ENCODE measurements around the gene KMT2C. TPM values are rescaled to one million over a fixed set of nuclear protein-coding genes. Genes with fewer than 3 reads are reported as not detected.
A peak's percentile ranks its signal among the peaks of the same experiment; 100 is the strongest.
"Not testable (repeated sequence)": the region's sequence is repeated elsewhere in the genome, so short reads cannot be mapped to it uniquely, and the experiment has no call there.

Gene KMT2C
- total RNA-seq, 2 donors from 2014 or later: 78.8 to 88.9 TPM

- intact Hi-C loops (cut with DNase I): no loop called here
- DNase-seq (ENCODE audit: low spot score): no peak
These were observed 7.8 kb upstream of the KMT2C start for GRCh38 chr7:152443586-152443985.

- DNase-seq (ENCODE audit: low spot score): no peak
- intact Hi-C loops (cut with DNase I): no loop called here
These were observed 6.6 kb upstream of the KMT2C start for GRCh38 chr7:152442330-152442835.

DNA sequence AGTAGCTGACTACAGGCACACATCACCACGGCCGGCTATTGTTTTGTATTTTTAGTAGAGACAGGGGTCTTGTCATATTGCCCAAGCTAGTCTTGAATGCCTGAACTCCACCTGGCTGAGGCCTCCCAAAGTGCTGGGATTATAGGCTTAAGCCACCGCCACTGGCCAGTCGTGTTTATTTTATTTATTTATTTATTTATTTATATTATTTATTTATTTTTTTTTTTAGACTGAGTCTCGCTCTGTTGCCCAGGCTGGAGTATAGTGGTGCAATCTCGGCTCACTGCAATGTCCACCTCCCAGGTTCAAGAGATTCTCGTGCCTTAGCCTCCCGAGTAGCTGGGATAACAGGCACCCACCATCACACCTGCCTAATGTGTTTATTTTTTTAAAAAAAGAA, 6.0 kb upstream of the KMT2C start:
- intact Hi-C loops (cut with DNase I); DNase-seq (ENCODE audit: low spot score): not testable (repeated sequence)

DNA sequence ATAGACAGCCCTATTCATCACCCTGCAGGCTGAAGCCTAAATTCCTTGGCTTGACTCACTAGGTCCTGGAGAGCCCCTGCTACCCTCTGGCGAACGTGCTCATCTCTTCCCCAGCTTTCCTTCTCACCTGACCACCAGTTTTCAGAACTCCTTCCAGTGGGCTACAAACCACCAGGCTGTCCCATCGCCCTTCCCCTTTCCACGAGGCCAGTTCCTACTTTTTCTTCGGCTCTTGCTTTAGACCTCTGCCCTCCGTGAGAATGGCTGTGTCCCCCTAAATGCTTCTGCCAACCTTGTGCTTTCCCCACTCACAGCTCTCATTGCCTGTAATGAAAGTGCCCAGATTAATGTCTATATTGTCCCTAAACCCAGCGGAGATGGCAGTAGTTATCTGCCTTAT, 5.4 kb upstream of the KMT2C start:
- intact Hi-C loops (cut with DNase I); DNase-seq (ENCODE audit: low spot score): not testable (repeated sequence)

GRCh38 chr7:152438017-152438416, 2.2 kb upstream of the KMT2C start:
- intact Hi-C loops (cut with DNase I): not testable (repeated sequence)

GRCh38 chr7:152436931-152437575, 1.2 kb upstream of the KMT2C start:
- intact Hi-C loops (cut with DNase I); DNase-seq (ENCODE audit: low spot score): not testable (repeated sequence)

More at GRCh38 chr7:152438017-152438416, 2.2 kb upstream of the KMT2C start:
- DNase-seq (ENCODE audit: low spot score): not testable (repeated sequence)

DNA sequence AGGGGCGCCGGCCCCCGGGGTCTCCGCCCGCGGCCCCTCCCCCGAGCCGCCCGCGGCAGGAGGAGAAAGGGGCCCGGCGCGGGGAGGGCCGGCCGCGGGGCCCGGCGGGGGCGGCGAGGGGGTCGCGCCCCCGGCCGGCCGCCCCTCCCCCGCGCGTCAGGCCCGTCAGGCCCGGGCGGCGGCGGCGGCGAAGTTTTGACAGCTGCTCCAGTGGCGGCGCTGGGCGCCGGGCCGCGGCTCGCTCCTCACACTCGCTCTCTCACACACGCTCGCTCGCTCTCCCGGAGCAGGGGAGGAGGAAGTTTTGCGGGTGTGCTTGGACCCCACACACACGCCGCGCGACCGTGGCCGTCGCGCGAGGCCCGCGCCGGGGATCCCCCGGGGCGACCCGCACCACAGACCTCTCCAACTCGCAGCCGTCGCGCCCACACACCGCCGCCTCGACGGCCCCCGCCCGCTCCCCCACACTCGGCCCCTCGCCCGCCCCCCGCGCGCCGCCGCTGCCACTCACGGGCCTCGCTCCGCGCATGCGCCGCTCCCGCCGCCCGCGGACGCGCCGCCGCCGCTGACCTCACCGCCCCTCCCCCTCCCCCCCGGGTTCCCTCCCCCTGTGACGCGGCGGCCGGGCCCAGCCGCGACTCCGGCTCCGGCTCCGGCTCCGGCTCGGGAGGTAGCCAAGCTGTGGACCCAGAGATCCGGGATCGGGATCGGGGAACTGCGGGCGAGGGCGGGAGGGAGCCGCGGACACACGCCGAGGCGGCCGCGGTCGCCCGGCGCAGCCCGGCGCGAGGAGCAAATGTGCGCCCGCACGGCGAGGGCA, 518 bp upstream of the KMT2C start:
- peak; percentile 98 for DNase-seq (ENCODE audit: low spot score)
- intact Hi-C loops (cut with DNase I): no loop called here

- DNase-seq (ENCODE audit: low spot score); intact Hi-C loops (cut with DNase I): not testable (repeated sequence)
These were observed 1.1 kb downstream of the KMT2C start for GRCh38 chr7:152434511-152435383.

- DNase-seq (ENCODE audit: low spot score): peak; percentile 87
These were observed 1.9 kb downstream of the KMT2C start for GRCh38 chr7:152433721-152434490.

GRCh38 chr7:152432735-152433134, 3.1 kb downstream of the KMT2C start:
- intact Hi-C loops (cut with DNase I); DNase-seq (ENCODE audit: low spot score): not testable (repeated sequence)

More at GRCh38 chr7:152433721-152434490, 1.9 kb downstream of the KMT2C start:
- intact Hi-C loops (cut with DNase I): not testable (repeated sequence)

- intact Hi-C loops (cut with DNase I): no loop called here
- DNase-seq (ENCODE audit: low spot score): no peak
These were observed 4.9 kb downstream of the KMT2C start for GRCh38 chr7:152430854-152431253.

GRCh38 chr7:152430118-152430517, 5.7 kb downstream of the KMT2C start:
- DNase-seq (ENCODE audit: low spot score); intact Hi-C loops (cut with DNase I): not testable (repeated sequence)

GRCh38 chr7:152424348-152425108, 11.3 kb downstream of the KMT2C start:
- DNase-seq (ENCODE audit: low spot score): no peak
- intact Hi-C loops (cut with DNase I): no loop called here

DNA sequence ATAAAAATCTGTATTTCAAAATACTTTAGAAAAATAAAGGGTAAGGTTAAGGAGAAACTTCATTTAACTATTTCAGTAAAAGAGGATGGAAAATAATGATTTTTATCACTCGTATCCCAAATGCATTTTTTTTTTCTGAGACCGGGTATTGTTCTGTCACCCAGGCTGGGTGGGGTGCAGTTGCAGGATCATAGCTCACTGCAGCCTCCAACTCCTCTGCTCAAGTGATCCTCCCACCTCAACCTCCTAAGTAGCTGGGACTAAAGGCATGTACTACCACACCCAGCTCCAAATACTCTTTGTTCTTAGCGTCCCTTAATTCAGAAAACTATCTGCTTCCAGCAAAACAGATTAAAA, 11.8 kb downstream of the KMT2C start:
- intact Hi-C loops (cut with DNase I): no loop called here
- DNase-seq (ENCODE audit: low spot score): no peak

DNA sequence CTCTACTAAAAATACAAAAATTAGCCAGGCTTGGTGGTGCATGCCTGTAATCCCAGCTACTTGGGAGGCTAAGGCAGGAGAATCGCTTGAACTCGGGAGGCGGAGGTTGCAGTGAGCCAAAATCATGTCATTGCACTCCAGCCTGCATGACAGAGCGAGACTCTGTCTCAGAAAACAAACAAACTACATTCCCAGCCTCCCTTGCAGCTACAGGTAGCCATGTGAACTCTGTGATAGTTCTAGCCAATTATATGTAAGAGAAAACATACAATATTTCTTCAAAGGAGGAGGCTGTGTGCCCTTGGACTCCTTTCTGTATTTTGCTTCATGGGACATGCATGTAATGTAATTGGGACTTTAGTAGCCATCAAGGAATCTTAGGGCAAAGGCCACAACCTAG, 12.6 kb downstream of the KMT2C start:
- intact Hi-C loops (cut with DNase I); DNase-seq (ENCODE audit: low spot score): not testable (repeated sequence)

DNA sequence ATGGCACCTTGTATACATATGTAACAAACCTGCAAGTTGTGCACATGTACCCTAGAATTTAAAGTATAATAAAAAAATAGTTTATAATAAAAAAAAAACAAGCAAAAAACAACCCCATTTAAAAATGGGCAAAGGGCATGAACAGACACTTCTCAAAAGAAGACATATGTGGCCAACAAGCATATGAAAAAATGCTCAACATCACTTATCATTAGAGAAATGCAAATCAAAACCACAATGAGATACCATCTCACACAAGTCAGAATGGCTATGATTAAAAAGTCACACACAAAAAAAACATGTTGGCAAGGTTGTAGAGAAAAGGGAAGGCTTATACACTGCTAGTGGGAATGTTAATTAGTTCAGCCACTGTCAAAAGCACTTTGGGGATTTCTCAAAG, 14.9 kb downstream of the KMT2C start:
- intact Hi-C loops (cut with DNase I); DNase-seq (ENCODE audit: low spot score): not testable (repeated sequence)

DNA sequence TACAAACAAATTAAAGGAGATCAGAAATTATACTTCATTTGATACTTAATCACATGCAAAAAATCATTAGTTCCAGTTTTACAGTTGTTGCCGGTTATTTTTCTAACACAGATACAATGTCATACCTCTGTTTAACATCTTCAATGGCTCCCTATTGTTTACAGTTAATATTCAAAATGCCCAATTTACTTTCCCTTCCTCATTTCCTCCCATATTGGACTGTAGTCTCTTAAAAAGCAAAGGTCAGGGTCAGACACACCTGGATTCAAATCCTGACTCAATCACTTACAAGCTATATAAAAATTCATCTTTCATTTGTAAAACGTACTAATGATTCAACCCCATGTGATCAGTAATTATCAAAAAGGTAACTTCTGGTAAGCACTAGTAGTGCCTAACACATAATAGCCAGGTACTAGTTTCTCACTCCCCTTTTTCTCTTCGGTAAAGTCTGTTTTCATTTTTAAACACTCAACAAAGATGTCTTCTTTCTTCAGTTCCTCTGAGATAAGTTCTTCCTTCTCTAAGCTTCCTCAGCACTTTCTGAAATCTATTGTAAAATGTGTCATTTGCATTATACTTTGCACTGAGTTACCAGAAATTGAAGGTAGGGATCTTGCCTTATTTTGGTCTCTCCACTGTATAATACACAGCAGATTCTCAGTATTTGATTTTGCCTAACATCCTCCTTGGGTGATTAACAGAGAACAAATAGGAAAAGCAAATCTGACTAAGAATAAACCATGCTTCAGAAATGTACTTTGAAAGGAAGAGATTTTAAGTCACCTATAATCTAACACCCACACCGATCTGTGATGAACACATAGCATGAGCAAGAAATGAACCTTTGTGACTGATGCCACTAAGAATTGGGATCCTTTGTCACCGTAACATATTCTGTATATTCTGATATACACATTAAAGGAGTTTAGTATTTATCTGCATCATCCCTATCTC, 16.1 kb downstream of the KMT2C start:
- intact Hi-C loops (cut with DNase I): no loop called here
- DNase-seq (ENCODE audit: low spot score): no peak

Data from posterior vena cava (tissue), 2 donors.